K562 (cell line): Measurements from ENCODE around the gene PPIE. TPM values are rescaled to one million over a fixed set of nuclear protein-coding genes. Genes with fewer than 3 reads are reported as not detected.
A peak's percentile ranks its signal among the peaks of the same experiment; 100 is the strongest.

Source experiments
- ARID1B ChIP-seq: fragments of 450-650 bp; IDR thresholded peaks from 2 replicates; pipeline ENCODE4 v1.6.1; 2016; ENCODE audit warnings: antibody characterized with exemption, mild to moderate bottlenecking, inconsistent platforms
- DMBX1 ChIP-seq: fragments of 250-450 bp; sonication (Bioruptor Pico); IDR thresholded peaks from 2 replicates; pipeline ENCODE4 v1.8.0; 2022; ENCODE audit warnings: inconsistent platforms, mild to moderate bottlenecking, moderate library complexity, borderline replicate concordance
- HDAC3 ChIP-seq: fragments of 450-650 bp; IDR thresholded peaks from 2 replicates; pipeline ENCODE4 v1.6.1; 2018; ENCODE audit warnings: borderline replicate concordance, mild to moderate bottlenecking, moderate library complexity; ENCODE audit not compliant: partially characterized antibody
- KLF16 ChIP-seq: IDR thresholded peaks from 2 replicates; pipeline ENCODE4 v1.6.1; 2016; ENCODE audit warnings: antibody characterized with exemption
- MIER1 ChIP-seq: fragments of 450-650 bp; IDR thresholded peaks from 2 replicates; pipeline ENCODE4 v1.6.1; 2016; ENCODE audit warnings: antibody characterized with exemption, mild to moderate bottlenecking, low read depth
- REST ChIP-seq, 2 experiments: fragments of 450-650 bp; formaldehyde crosslinking in 1 of 2; IDR thresholded peaks; 2 replicates each; pipeline versions ENCODE4 v1.4.0 to v1.6.1; 2014 to 2020; ENCODE audit warnings: mild to moderate bottlenecking in 2 of 2, borderline replicate concordance in 1 of 2, low read depth in 1 of 2
- SMARCB1 ChIP-seq: IDR thresholded peaks from 2 replicates; pipeline ENCODE4 v1.6.1; 2011; ENCODE audit warnings: improper control_type of control experiment, low read depth; ENCODE audit not compliant: insufficient read length
- SPI1 ChIP-seq: IDR thresholded peaks from 2 replicates; pipeline ENCODE4 v1.6.1; 2011; ENCODE audit warnings: low read depth, low read length, control low read depth, borderline replicate concordance
- ZBTB8A ChIP-seq: fragments of 450-650 bp; IDR thresholded peaks from 2 replicates; pipeline ENCODE4 v1.6.1; 2018; ENCODE audit warnings: mild to moderate bottlenecking, moderate library complexity; ENCODE audit not compliant: partially characterized antibody
- ZNF584 ChIP-seq: fragments of 200-800 bp; sonication (Bioruptor generic); IDR thresholded peaks from 2 replicates; pipeline ENCODE4 v1.6.1; 2016; ENCODE audit warnings: low read depth, mild to moderate bottlenecking, missing genetic modification characterization, missing compliant biosample characterization
- polyA plus RNA-seq, 8 experiments: library from polyadenylated mRNA; depleted of rRNA in 4 of 8; stranded (reverse) in 5 of 8; unstranded in 3 of 8; fragments of >200 nt; fragmentation: Nextera tagmentation in 2 of 8; fragmentation: Illumina TruSeq in 1 of 8; extraction: Ambion mirVana in 2 of 8; extraction: Trizol in 1 of 8; gene quantifications; 2 replicates each; pipeline versions ENCODE4 v1.2.1 to v1.2.3, GENCODE V29; 2011 to 2014; ENCODE audit warnings: inconsistent platforms in 1 of 8, missing spikeins in 1 of 8
- total RNA-seq, 7 experiments: library from RNA; depleted of rRNA in 6 of 7; stranded (reverse); fragments of >200 nt in 6 of 7; fragmentation: Illumina TruSeq in 2 of 7; extraction: Trizol in 2 of 7; gene quantifications; 2 replicates each; pipeline versions ENCODE4 v1.2.1 to v1.2.3, GENCODE V29; 2011 to 2021; ENCODE audit warnings: low replicate concordance in 1 of 7
- TF ChIP-seq, protein P1 (sequence below): sonication (generic); formaldehyde crosslinking; IDR thresholded peaks from 2 replicates; pipeline ENCODE4 v1.8.0; 2022; ENCODE audit warnings: mild to moderate bottlenecking, missing genetic modification reagents
- TF ChIP-seq, protein P2 (sequence below): fragments of 250-450 bp; sonication (Bioruptor Pico); IDR thresholded peaks from 2 replicates; pipeline ENCODE4 v1.8.0; 2022; ENCODE audit warnings: inconsistent platforms, mild to moderate bottlenecking, moderate library complexity, borderline replicate concordance

Gene PPIE
- total and polyA plus RNA-seq, 9 of the 15 experiments (the other 6 are each of a cell fraction or from before 2014, with no cell fraction given), result 75.4 to 444 (median 131) TPM

DNA sequence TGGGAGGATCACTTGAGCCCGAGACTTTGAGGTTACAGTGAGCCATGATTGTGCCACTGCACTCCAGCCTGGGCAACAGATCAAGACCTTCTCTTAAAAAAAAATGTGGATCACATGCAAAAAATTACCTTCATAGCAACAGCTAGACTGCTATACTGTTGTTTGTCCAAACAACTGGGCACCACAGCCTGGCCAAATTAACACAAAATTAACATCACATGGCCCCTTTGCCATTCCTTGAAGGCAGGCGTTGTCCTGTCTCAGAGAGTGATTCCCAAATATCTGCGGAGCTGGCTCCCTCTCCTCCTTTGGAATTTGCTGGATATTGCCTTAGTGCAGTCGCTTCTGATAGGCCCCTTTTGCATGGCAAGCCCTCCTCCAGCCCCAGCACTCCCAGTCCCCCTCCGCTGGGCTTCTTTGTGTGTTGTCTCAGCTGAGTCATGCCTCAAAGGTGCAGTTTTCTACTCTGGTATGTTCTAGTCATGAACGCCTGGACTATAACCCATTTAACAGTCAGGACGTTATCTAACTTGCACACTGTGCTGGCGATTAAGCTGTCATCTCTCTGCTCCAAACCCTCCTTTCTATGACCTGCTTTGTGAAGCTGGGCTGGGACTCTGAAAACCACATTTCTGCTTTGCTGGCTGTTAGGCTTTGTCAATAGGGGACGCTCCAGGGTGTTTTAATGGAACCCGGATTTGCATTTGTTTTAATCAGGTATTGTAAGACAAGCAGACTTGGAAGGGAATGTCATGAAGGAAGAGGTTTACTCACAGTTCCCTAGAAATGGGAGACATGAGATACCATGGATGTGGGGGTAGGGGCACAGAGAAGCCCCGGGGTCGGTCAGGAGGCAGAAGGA, 27.3 kb upstream of the PPIE start (continued):
- TF ChIP-seq REST (IDR thresholded peaks at IDR 0.05; ENCODE audit: borderline replicate concordance) (peak; percentile 76), REST (CRISPR knock-in tag; IDR thresholded peaks at IDR 0.05; ENCODE audit: low read depth) (peak; percentile 15; the same call in 1 of the 2 replicates), ZNF584 (CRISPR knock-in tag) (0 out of 2 replicates have a peak, but pooled peaks have one; percentile 48), ARID1B (peak; percentile 98), MIER1 (0 out of 2 replicates have a peak, but pooled peaks have one; percentile 23), SMARCB1 (no peak), DMBX1 (peak; percentile 67; the same call in 1 of the 2 replicates), SPI1 (no peak), ZBTB8A (no peak), KLF16 (peak; percentile 84), HDAC3 (peak; percentile 60)
- TF ChIP-seq, protein P1, sequence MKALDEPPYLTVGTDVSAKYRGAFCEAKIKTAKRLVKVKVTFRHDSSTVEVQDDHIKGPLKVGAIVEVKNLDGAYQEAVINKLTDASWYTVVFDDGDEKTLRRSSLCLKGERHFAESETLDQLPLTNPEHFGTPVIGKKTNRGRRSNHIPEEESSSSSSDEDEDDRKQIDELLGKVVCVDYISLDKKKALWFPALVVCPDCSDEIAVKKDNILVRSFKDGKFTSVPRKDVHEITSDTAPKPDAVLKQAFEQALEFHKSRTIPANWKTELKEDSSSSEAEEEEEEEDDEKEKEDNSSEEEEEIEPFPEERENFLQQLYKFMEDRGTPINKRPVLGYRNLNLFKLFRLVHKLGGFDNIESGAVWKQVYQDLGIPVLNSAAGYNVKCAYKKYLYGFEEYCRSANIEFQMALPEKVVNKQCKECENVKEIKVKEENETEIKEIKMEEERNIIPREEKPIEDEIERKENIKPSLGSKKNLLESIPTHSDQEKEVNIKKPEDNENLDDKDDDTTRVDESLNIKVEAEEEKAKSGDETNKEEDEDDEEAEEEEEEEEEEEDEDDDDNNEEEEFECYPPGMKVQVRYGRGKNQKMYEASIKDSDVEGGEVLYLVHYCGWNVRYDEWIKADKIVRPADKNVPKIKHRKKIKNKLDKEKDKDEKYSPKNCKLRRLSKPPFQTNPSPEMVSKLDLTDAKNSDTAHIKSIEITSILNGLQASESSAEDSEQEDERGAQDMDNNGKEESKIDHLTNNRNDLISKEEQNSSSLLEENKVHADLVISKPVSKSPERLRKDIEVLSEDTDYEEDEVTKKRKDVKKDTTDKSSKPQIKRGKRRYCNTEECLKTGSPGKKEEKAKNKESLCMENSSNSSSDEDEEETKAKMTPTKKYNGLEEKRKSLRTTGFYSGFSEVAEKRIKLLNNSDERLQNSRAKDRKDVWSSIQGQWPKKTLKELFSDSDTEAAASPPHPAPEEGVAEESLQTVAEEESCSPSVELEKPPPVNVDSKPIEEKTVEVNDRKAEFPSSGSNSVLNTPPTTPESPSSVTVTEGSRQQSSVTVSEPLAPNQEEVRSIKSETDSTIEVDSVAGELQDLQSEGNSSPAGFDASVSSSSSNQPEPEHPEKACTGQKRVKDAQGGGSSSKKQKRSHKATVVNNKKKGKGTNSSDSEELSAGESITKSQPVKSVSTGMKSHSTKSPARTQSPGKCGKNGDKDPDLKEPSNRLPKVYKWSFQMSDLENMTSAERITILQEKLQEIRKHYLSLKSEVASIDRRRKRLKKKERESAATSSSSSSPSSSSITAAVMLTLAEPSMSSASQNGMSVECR, result 0 out of 2 replicates have a peak, but pooled peaks have one; percentile 26
- TF ChIP-seq, protein P2, sequence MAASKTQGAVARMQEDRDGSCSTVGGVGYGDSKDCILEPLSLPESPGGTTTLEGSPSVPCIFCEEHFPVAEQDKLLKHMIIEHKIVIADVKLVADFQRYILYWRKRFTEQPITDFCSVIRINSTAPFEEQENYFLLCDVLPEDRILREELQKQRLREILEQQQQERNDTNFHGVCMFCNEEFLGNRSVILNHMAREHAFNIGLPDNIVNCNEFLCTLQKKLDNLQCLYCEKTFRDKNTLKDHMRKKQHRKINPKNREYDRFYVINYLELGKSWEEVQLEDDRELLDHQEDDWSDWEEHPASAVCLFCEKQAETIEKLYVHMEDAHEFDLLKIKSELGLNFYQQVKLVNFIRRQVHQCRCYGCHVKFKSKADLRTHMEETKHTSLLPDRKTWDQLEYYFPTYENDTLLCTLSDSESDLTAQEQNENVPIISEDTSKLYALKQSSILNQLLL, result no peak
